Measurements from ENCODE around the gene CEP162. TPM values are rescaled to one million over a fixed set of nuclear protein-coding genes. Genes with fewer than 3 reads are reported as not detected.
"Not testable (repeated sequence)": the region's sequence is repeated elsewhere in the genome, so short reads cannot be mapped to it uniquely, and the experiment has no call there.

CEP162 gene
- total RNA-seq, 1 donor from 2014 or later: 15.7 TPM

DNA sequence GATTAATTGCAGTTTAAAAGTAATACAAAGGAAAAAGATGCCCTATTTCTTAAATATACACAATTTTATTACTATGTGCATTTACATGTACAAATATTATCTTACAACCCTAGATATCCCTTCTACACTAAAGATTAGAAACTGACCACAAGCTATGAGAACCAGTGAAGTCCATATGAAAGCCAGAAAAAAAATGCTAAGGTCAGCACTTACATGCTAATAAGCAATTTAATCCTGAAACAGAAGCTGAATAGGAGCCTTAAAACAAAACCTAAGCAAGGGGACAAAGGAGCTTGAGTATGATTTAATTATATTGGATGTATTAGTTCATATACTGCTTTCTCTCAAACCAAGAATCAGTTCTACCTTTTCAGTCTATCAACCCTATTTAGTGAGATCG lies 14.2 kb downstream of the CEP162 start:
- no peaks in the 10 kb centered on the region for H3K9me3 Mint-ChIP-seq
- no peak overlapping the region for H3K27ac Mint-ChIP-seq
- H3K27me3 Mint-ChIP-seq (ENCODE audit: low read depth): no peaks in the 10 kb centered on the region
- TF ChIP-seq, protein P1, sequence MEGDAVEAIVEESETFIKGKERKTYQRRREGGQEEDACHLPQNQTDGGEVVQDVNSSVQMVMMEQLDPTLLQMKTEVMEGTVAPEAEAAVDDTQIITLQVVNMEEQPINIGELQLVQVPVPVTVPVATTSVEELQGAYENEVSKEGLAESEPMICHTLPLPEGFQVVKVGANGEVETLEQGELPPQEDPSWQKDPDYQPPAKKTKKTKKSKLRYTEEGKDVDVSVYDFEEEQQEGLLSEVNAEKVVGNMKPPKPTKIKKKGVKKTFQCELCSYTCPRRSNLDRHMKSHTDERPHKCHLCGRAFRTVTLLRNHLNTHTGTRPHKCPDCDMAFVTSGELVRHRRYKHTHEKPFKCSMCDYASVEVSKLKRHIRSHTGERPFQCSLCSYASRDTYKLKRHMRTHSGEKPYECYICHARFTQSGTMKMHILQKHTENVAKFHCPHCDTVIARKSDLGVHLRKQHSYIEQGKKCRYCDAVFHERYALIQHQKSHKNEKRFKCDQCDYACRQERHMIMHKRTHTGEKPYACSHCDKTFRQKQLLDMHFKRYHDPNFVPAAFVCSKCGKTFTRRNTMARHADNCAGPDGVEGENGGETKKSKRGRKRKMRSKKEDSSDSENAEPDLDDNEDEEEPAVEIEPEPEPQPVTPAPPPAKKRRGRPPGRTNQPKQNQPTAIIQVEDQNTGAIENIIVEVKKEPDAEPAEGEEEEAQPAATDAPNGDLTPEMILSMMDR (IDR thresholded peaks at IDR 0.05; ENCODE audit: unreplicated experiment): no peak
- H3K4me3 Mint-ChIP-seq: no peak overlapping the region
- peaks cover 10% of the 10 kb centered on the region for H3K36me3 Mint-ChIP-seq
- no peaks in the 10 kb centered on the region for H3K4me1 Mint-ChIP-seq
- no peak for DNase-seq (ENCODE audit: low spot score in 2 of 2, unreplicated experiment in 2 of 2)

DNA sequence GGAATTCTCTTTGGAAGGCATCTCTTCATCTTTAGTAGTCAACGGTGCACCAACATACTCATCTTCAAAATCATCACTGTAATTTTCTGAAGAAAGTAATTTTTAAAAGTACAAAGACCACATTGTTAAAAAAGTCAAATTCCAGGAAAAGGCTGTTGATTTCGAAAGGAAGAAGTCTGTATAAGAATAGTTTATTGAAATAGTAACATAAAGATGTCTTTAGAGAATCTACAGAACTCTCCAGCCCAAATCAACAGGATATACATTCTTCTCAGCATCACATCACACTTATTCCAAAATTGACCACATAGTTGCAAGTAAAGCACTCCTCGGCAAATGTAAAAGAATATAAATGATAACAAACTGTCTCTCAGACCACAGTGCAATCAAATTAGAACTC lies 23.4 kb downstream of the CEP162 start:
- H3K27ac Mint-ChIP-seq: no peak overlapping the region
- peaks cover 46% of the 10 kb centered on the region for H3K36me3 Mint-ChIP-seq

DNA sequence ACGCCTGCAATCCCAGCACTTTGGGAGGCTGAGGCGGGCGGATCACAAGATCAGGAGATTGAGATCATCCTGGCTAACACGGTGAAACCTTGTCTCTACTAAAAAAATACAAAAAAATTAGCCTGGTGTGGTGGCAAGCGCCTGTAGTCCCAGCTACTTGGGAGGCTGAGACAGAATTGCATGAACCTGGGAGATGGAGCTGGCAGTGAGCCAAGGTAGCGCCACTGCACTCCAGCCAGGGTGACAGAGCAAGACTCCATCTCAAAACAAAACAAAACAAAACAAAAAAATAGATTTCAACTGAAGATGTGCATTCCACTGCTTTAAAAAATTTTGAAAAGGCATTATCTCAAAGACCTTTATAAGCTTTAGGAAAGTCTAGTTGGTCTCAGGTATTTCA lies 27.5 kb downstream of the CEP162 start:
- H3K27me3 Mint-ChIP-seq (ENCODE audit: low read depth); H3K27ac Mint-ChIP-seq; H3K4me1 Mint-ChIP-seq; DNase-seq (ENCODE audit: low spot score in 2 of 2, unreplicated experiment in 2 of 2); H3K4me3 Mint-ChIP-seq; H3K9me3 Mint-ChIP-seq: not testable (repeated sequence)
- peaks cover 36% of the 10 kb centered on the region for H3K36me3 Mint-ChIP-seq

More for the DNA sequence above, 23.4 kb downstream of the CEP162 start:
- no peaks in the 10 kb centered on the region for H3K4me1 Mint-ChIP-seq
- TF ChIP-seq, protein P1 (IDR thresholded peaks at IDR 0.05; ENCODE audit: unreplicated experiment): no peak
- no peaks in the 10 kb centered on the region for H3K27me3 Mint-ChIP-seq (ENCODE audit: low read depth)
- H3K9me3 Mint-ChIP-seq: peaks cover 5% of the 10 kb centered on the region
- DNase-seq (ENCODE audit: low spot score in 2 of 2, unreplicated experiment in 2 of 2): no peak
- H3K4me3 Mint-ChIP-seq: no peak overlapping the region

DNA sequence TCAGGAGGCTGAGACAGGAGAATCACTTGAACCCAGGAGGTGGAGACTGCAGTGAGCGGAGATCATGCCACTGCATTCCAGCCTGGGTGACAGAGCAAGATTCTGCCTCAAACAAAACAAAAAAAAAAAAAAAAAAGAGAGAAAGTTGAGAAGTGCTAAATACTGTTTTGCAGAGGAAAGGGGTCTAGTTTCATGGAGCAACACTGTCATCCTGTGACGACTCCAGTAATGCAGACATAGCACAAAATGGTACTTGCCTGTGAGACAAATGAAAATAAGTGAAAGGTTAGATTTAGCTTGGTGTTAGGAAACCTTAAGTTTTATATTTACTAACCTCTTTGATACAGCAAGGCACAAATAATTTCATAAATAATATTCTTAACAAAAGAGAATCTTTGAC lies 29.7 kb downstream of the CEP162 start:
- Mint-ChIP-seq H3K27ac (no peak overlapping the region), H3K36me3 (peaks cover 38% of the 10 kb centered on the region)

DNA sequence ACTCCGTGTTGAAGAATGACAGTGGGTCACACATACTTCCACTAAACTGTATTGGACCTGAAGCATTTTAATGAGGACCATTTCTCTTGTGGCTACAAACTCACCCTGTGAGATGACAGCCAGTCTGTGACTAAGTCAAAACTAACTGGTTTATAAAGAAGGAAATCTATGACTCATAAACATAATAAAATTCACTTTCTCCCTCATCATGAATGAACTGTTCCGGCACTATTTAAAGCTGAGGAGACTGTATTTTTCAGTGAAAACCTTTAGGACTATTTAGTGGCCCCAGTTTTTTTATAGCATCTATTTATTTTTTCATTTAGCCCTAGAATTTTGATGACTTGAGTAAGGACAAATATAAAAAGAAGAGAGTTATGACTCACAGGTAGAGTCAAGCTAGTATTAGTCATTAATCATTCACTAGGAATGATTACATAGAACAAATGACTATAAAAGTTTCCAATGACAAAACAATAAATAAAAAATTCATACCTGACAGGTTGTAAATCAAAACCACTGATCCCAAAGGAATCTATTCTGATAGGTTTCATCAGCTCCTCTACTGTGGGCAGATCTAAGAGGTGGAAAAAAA lies 34.2 kb downstream of the CEP162 start:
- no peak for DNase-seq (ENCODE audit: low spot score in 2 of 2, unreplicated experiment in 2 of 2)
- peaks cover 52% of the 10 kb centered on the region for H3K36me3 Mint-ChIP-seq
- H3K4me3 Mint-ChIP-seq: no peak overlapping the region
- TF ChIP-seq, protein P1 (IDR thresholded peaks at IDR 0.05; ENCODE audit: unreplicated experiment): no peak
- no peaks in the 10 kb centered on the region for H3K9me3 Mint-ChIP-seq
- no peaks in the 10 kb centered on the region for H3K4me1 Mint-ChIP-seq
- H3K27ac Mint-ChIP-seq: no peak overlapping the region
- no peaks in the 10 kb centered on the region for H3K27me3 Mint-ChIP-seq (ENCODE audit: low read depth)

More for the DNA sequence above, 29.7 kb downstream of the CEP162 start:
- H3K4me3 Mint-ChIP-seq: no peak overlapping the region
- no peaks in the 10 kb centered on the region for H3K27me3 Mint-ChIP-seq (ENCODE audit: low read depth)
- H3K4me1 Mint-ChIP-seq: no peaks in the 10 kb centered on the region
- no peak for DNase-seq (ENCODE audit: low spot score in 2 of 2, unreplicated experiment in 2 of 2)
- H3K9me3 Mint-ChIP-seq: no peaks in the 10 kb centered on the region
- TF ChIP-seq, protein P1 (IDR thresholded peaks at IDR 0.05; ENCODE audit: unreplicated experiment): no peak

DNA sequence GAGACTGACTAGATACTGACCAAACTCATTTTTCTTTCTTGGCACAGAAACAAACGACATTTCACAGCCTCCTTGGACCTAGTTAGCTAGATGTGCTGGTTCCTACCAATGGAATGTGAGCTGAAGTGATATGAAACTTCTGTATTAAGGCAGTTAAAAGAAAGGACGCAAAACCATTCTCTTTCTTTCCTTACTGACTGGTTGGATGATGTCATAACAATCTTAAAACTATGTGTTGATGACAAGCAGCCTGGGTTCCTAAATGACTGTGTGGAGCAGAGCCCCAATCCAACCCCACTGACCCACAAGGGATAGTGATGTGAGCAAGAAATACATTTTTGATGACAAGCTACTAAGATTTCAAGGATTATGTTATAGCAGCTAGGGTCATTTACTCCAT lies 35.6 kb downstream of the CEP162 start:
- H3K36me3 Mint-ChIP-seq: peaks cover 49% of the 10 kb centered on the region
- no peak overlapping the region for H3K27ac Mint-ChIP-seq
- H3K4me3 Mint-ChIP-seq: no peak overlapping the region
- TF ChIP-seq, protein P1 (IDR thresholded peaks at IDR 0.05; ENCODE audit: unreplicated experiment): no peak
- no peaks in the 10 kb centered on the region for H3K9me3 Mint-ChIP-seq
- H3K27me3 Mint-ChIP-seq (ENCODE audit: low read depth): no peaks in the 10 kb centered on the region
- H3K4me1 Mint-ChIP-seq: no peaks in the 10 kb centered on the region
- DNase-seq (ENCODE audit: low spot score in 2 of 2, unreplicated experiment in 2 of 2): no peak

DNA sequence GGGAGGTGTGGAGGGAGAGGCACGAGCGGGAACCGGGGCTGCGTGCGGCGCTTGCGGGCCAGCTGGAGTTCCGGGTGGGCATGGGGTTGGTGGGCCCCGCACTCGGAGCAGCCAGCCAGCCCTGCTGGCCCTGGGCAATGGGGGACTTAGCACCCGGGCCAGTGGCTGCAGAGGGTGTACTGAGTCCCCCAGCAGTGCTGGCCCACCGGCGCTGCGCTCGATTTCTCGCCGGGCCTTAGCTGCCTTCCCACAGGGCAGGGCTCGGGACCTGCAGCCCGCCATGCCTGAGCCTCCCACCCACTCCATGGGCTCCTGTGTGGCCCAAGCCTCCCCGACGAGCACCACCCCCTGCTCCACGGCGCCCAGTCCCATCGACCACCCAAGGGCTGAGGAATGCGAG lies 38.1 kb downstream of the CEP162 start:
- H3K27me3 Mint-ChIP-seq (ENCODE audit: low read depth); H3K4me3 Mint-ChIP-seq; DNase-seq (ENCODE audit: low spot score in 2 of 2, unreplicated experiment in 2 of 2); H3K4me1 Mint-ChIP-seq; H3K9me3 Mint-ChIP-seq; H3K27ac Mint-ChIP-seq: not testable (repeated sequence)
- peaks cover 34% of the 10 kb centered on the region for H3K36me3 Mint-ChIP-seq
